Measurements from ENCODE around the gene IFITM1. TPM values are rescaled to one million over a fixed set of nuclear protein-coding genes. Genes with fewer than 3 reads are reported as not detected.

Gene IFITM1
- total and polyA plus RNA-seq, 2 of the 4 experiments (the other 2 are of a cell fraction): 24.2 to 68.9 TPM

GRCh38 chr11:272195-272930 lies 41.5 kb upstream of the IFITM1 start:
- no peak overlapping the region for H4K8ac ChIP-seq (ENCODE audit: low read depth in 2 of 2, low read length in 2 of 2)
- H3K14ac ChIP-seq (replicated peaks; ENCODE audit: low read depth, low read length): no peak overlapping the region
- no peaks in the 10 kb centered on the region for H3K4me1 ChIP-seq (ENCODE audit: control insufficient read depth, insufficient read depth, low read length)
- H2BK120ac ChIP-seq (ENCODE audit: low read depth, low read length): no peak overlapping the region
- ATAC-seq (ENCODE audit: low read depth) (no peak), DNase-seq (no peak)
- no peak for TF ChIP-seq MXI1 (IDR thresholded peaks at IDR 0.05; ENCODE audit: borderline replicate concordance, low read depth, low read length)
- no peak for TF ChIP-seq CHD1 (IDR thresholded peaks at IDR 0.05; ENCODE audit: low read depth, low read length)
- TF ChIP-seq, protein P1, sequence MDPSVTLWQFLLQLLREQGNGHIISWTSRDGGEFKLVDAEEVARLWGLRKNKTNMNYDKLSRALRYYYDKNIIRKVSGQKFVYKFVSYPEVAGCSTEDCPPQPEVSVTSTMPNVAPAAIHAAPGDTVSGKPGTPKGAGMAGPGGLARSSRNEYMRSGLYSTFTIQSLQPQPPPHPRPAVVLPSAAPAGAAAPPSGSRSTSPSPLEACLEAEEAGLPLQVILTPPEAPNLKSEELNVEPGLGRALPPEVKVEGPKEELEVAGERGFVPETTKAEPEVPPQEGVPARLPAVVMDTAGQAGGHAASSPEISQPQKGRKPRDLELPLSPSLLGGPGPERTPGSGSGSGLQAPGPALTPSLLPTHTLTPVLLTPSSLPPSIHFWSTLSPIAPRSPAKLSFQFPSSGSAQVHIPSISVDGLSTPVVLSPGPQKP (IDR thresholded peaks at IDR 0.05; ENCODE audit: borderline replicate concordance, low read depth, low read length): no peak
- no peak for TF ChIP-seq RCOR1 (IDR thresholded peaks at IDR 0.05; ENCODE audit: insufficient replicate concordance, low read length)
- TF ChIP-seq, protein P2, sequence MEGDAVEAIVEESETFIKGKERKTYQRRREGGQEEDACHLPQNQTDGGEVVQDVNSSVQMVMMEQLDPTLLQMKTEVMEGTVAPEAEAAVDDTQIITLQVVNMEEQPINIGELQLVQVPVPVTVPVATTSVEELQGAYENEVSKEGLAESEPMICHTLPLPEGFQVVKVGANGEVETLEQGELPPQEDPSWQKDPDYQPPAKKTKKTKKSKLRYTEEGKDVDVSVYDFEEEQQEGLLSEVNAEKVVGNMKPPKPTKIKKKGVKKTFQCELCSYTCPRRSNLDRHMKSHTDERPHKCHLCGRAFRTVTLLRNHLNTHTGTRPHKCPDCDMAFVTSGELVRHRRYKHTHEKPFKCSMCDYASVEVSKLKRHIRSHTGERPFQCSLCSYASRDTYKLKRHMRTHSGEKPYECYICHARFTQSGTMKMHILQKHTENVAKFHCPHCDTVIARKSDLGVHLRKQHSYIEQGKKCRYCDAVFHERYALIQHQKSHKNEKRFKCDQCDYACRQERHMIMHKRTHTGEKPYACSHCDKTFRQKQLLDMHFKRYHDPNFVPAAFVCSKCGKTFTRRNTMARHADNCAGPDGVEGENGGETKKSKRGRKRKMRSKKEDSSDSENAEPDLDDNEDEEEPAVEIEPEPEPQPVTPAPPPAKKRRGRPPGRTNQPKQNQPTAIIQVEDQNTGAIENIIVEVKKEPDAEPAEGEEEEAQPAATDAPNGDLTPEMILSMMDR (conservative IDR thresholded peaks at IDR 0.05; ENCODE audit: low read depth, low read length): no peak
- no peak for TF ChIP-seq NFE2L2 (IDR thresholded peaks at IDR 0.05; ENCODE audit: low read depth, low read length)
- TF ChIP-seq RFX5 (IDR thresholded peaks at IDR 0.05; ENCODE audit: low read depth, low read length): no peak
- no peak for TF ChIP-seq MAFK (IDR thresholded peaks at IDR 0.05; ENCODE audit: low read depth, low read length)
- no peak for TF ChIP-seq RAD21 (IDR thresholded peaks at IDR 0.05; ENCODE audit: low read length)
- no peak for TF ChIP-seq BHLHE40 (IDR thresholded peaks at IDR 0.05; ENCODE audit: low read depth, low read length)
- TF ChIP-seq POLR2A (IDR thresholded peaks at IDR 0.05; ENCODE audit: low read depth, low read length): no peak
- no peak for TF ChIP-seq MAZ (IDR thresholded peaks at IDR 0.05; ENCODE audit: borderline replicate concordance, low read depth, low read length)
- no peak for TF ChIP-seq SMC3 (IDR thresholded peaks at IDR 0.05; ENCODE audit: low read depth, low read length)
- TF ChIP-seq CEBPB (IDR thresholded peaks at IDR 0.05; ENCODE audit: low read depth, low read length): no peak
- no peak for TF ChIP-seq FOS (IDR thresholded peaks at IDR 0.05; ENCODE audit: low read depth, low read length)
- TF ChIP-seq, protein P3, sequence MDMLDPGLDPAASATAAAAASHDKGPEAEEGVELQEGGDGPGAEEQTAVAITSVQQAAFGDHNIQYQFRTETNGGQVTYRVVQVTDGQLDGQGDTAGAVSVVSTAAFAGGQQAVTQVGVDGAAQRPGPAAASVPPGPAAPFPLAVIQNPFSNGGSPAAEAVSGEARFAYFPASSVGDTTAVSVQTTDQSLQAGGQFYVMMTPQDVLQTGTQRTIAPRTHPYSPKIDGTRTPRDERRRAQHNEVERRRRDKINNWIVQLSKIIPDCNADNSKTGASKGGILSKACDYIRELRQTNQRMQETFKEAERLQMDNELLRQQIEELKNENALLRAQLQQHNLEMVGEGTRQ (IDR thresholded peaks at IDR 0.05; ENCODE audit: low read depth, low read length): no peak
- no peaks in the 10 kb centered on the region for H4K20me1 ChIP-seq (ENCODE audit: insufficient read depth, low read length)
- ChIA-PET POLR2A (ENCODE audit: unreplicated experiment) (no interaction called here), CTCF (no interaction called here)
- no peak overlapping the region for H2AFZ ChIP-seq (replicated peaks; ENCODE audit: low read length, poor library complexity)
- dilution Hi-C loops (cut with HindIII; ENCODE audit: low sequenced_read_pairs, unreplicated experiment) (no loop called here), intact Hi-C loops (cut with micrococcal nuclease) (no loop called here), in situ Hi-C loops (cut with MboI; ENCODE audit: low sequenced_read_pairs) (no loop called here)
- H3K36me3 ChIP-seq (ENCODE audit: control insufficient read depth, insufficient read depth, low read length): no peaks in the 10 kb centered on the region
- peaks cover 47% of the 10 kb centered on the region for H3K27me3 ChIP-seq (ENCODE audit: control insufficient read depth, insufficient read depth, low read length)
- no TSS peak for BruUV-seq (replicated peaks)
- no peak overlapping the region for H3K27ac ChIP-seq (ENCODE audit: insufficient read depth, low read length)
- H3K4me2 ChIP-seq (ENCODE audit: low read depth, low read length): no peak overlapping the region
- H3K18ac ChIP-seq (ENCODE audit: low read depth, low read length): no peak overlapping the region
- no peak overlapping the region for H2BK15ac ChIP-seq (ENCODE audit: low read depth, low read length)
- H2AK5ac ChIP-seq (ENCODE audit: low read depth, low read length): no peak overlapping the region
- peak overlapping the region; percentile 19 for H2AK9ac ChIP-seq (replicated peaks; ENCODE audit: low read depth, low read length, poor library complexity)
- no peak overlapping the region for H4K91ac ChIP-seq (ENCODE audit: insufficient read depth, low read depth, low read length)
- H3K9me3 ChIP-seq (ENCODE audit: control insufficient read depth, insufficient read depth, low read length): peaks cover 2% of the 10 kb centered on the region; the same call in 1 of the 2 replicates
- no peaks in the 10 kb centered on the region for H3K79me1 ChIP-seq (ENCODE audit: low read depth in 1 of 2, low read length in 2 of 2)
- H3K9me1 ChIP-seq (ENCODE audit: insufficient read depth, low read length): no peaks in the 10 kb centered on the region
- WGBS, 2 experiments (ENCODE audit: extremely low coverage in 2 of 2, insufficient read length in 1 of 2): 86% methylated on average over 13 of the region's 22 CpGs; no CpG with 5 or more reads in 1 of the 2 experiments
- H3K56ac ChIP-seq (ENCODE audit: extremely low read depth, insufficient read depth, low read length): no peak overlapping the region
- no peak overlapping the region for H3K9ac ChIP-seq (ENCODE audit: low read depth, low read length)
- H2BK5ac ChIP-seq (ENCODE audit: low read depth, low read length, poor library complexity, severe bottlenecking): no peak overlapping the region
- no peak overlapping the region for H3K4ac ChIP-seq (ENCODE audit: low read depth, low read length)
- H3K4me3 ChIP-seq (ENCODE audit: insufficient read depth, low read depth, low read length): no peak overlapping the region
- no peak overlapping the region for H2BK20ac ChIP-seq (ENCODE audit: low read depth, low read length)
- H3K23ac ChIP-seq (ENCODE audit: low read depth, low read length): no peak overlapping the region
- no peak overlapping the region for H4K5ac ChIP-seq (ENCODE audit: low read depth, low read length)

All from IMR-90 (cell line).